Brain microvascular endothelial cell (primary cell): ENCODE measurements around the gene OARD1.

ENCODE experiments used
- DNase-seq: peaks from one replicate; pipeline ENCODE4 v3.0.0-alpha.2; 2020
- H3K27ac ChIP-seq: fragments of 250-450 bp; sonication (Bioruptor Pico); 2 replicates; pipeline ENCODE4 v1.5.1; 2020; ENCODE audit warnings: mild to moderate bottlenecking, moderate library complexity
- H3K27me3 ChIP-seq: fragments of 250-450 bp; sonication (Bioruptor Pico); replicated peaks from 2 replicates; pipeline ENCODE4 v1.5.1; 2020; ENCODE audit warnings: mild to moderate bottlenecking
- H3K36me3 ChIP-seq: fragments of 250-450 bp; sonication (Bioruptor Pico); replicated peaks from 2 replicates; pipeline ENCODE4 v1.5.1; 2020; ENCODE audit warnings: mild to moderate bottlenecking
- H3K4me3 ChIP-seq: 2 replicates; pipeline ENCODE4 v1.5.1; 2011; ENCODE audit warnings: low read depth, mild to moderate bottlenecking, control low read depth, low read length, moderate library complexity
- CTCF ChIP-seq: IDR thresholded peaks from 2 replicates; pipeline ENCODE4 v1.5.1; 2011; ENCODE audit warnings: low read depth, mild to moderate bottlenecking, moderate library complexity, low read length, control low read depth, inconsistent platforms; ENCODE audit errors: missing control alignments
- in situ Hi-C: cut with HindIII; loops from 2 replicates; pipeline ENCODE4 v1.10.0; 2017; ENCODE audit warnings: low sequenced_read_pairs, low pct_ligation_motif_present

Gene OARD1

GRCh38 chr6:41033776-41034175 is 38.4 kb downstream of the OARD1 start:
- in situ Hi-C loops: no loop called here
- H3K27me3 ChIP-seq: no peaks in the 10 kb centered on the region

GRCh38 chr6:41032830-41033229 is 39.3 kb downstream of the OARD1 start:
- Histone ChIP-seq H3K27ac (no peak overlapping the region), H3K36me3 (no peaks in the 10 kb centered on the region), H3K4me3 (no peak overlapping the region), H3K27me3 (no peaks in the 10 kb centered on the region)
- DNase-seq: no peak
- in situ Hi-C loops: no loop called here
- TF ChIP-seq CTCF: no peak

More at GRCh38 chr6:41033776-41034175, 38.4 kb downstream of the OARD1 start:
- no peak overlapping the region for H3K4me3 ChIP-seq
- DNase-seq: no peak
- no peak overlapping the region for H3K27ac ChIP-seq
- H3K36me3 ChIP-seq: no peaks in the 10 kb centered on the region
- no peak for TF ChIP-seq CTCF

- TF ChIP-seq CTCF: no peak
- H3K27me3 ChIP-seq: no peaks in the 10 kb centered on the region
- no peak for DNase-seq
- no peaks in the 10 kb centered on the region for H3K36me3 ChIP-seq
- in situ Hi-C loops: no loop called here
- H3K4me3 ChIP-seq: peak overlapping the region; percentile 55
- H3K27ac ChIP-seq: no peak overlapping the region
Measured at GRCh38 chr6:41028561-41029412, 43.4 kb downstream of the OARD1 start.

GRCh38 chr6:41027799-41028560 is 44.2 kb downstream of the OARD1 start:
- TF ChIP-seq CTCF: peak; percentile 75
- DNase-seq: peak; percentile 32

GRCh38 chr6:41027241-41027640 is 44.9 kb downstream of the OARD1 start:
- in situ Hi-C loops: no loop called here
- peak overlapping the region; percentile 55 for H3K4me3 ChIP-seq
- TF ChIP-seq CTCF: no peak
- H3K36me3 ChIP-seq: no peaks in the 10 kb centered on the region
- DNase-seq: no peak
- H3K27me3 ChIP-seq: no peaks in the 10 kb centered on the region
- H3K27ac ChIP-seq: no peak overlapping the region

More at GRCh38 chr6:41027799-41028560, 44.2 kb downstream of the OARD1 start:
- H3K27me3 ChIP-seq: no peaks in the 10 kb centered on the region
- peak overlapping the region; percentile 55 for H3K4me3 ChIP-seq
- in situ Hi-C loops: no loop called here
- H3K36me3 ChIP-seq: no peaks in the 10 kb centered on the region
- no peak overlapping the region for H3K27ac ChIP-seq
